RWPE1 (cell line): ENCODE data around the gene RUNX1.

Experiments
- CTCF ChIA-PET: fragments of 350-600 bp; sonication (Branson Sonifier 250); formaldehyde crosslinking; extraction: SDS; loops from one replicate; lab custom pipeline; 2021; lab: Yijun Ruan, JAX
- POLR2A ChIA-PET: fragments of 400-600 bp; formaldehyde crosslinking; extraction: SDS; loops from one replicate; lab custom pipeline; 2020; ENCODE audit warnings: antibody characterized with exemption; ENCODE audit not compliant: low non-redundant PET; lab: Yijun Ruan, JAX
- DNase-seq: peaks from one replicate; pipeline ENCODE4 v3.0.0; 2012; ENCODE audit warnings: low spot score
- H3K27ac ChIP-seq: fragments of 450-650 bp; 2 replicates; pipeline ENCODE4 v1.5.1; 2017
- CTCF ChIP-seq: fragments of 450-650 bp; conservative IDR thresholded peaks from 2 replicates; pipeline ENCODE4 v1.5.1; 2017; ENCODE audit warnings: low read depth, mild to moderate bottlenecking

RUNX1 gene

DNA sequence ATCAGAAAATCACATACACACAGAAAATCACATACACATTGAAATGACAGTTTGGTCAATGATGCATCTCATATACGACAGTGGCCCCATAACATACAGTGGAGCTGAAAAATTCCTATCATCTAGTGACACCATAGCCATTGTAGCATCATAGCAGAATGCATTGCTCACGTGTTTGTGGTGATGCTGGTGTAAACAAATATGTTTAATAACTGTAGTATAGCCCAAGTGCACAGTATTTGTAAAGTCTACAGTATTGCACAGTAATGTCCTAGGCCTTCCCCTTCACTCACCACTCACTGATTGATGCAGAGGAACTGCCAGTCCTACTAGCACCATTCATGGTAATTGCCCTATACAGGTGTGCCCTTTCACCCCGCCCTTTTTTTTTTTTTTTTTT, 30.1 kb upstream of the RUNX1 start:
- POLR2A ChIA-PET = no interaction called here
- CTCF ChIA-PET = no interaction called here
- no peak for DNase-seq
- H3K27ac ChIP-seq = no peak overlapping the region
- TF ChIP-seq CTCF = no peak

GRCh38 chr21:35077975-35078374, 28.9 kb upstream of the RUNX1 start:
- DNase-seq = no peak
- no peak for TF ChIP-seq CTCF
- no peak overlapping the region for H3K27ac ChIP-seq
- ChIA-PET CTCF (no interaction called here), POLR2A (no interaction called here)

DNA sequence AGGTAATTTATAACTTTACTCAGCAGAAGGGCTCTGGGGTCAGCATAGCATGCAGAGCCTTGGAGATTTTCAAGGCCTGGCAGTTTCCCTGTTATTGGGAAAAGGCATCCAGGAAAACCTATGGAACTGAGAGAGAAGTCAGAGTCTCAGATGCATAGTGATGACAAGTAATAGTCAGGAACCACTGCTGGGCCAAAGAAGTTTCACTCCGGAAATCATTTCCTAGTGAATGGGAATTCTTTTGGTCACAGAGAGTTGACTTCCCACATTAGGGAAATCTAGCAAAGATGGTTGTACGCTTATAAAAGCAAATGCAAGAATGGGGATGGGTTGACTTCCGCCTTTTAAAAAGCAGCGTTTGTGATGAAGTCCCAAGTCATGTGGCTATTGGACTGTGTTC, 28.4 kb upstream of the RUNX1 start:
- CTCF ChIA-PET = no interaction called here
- TF ChIP-seq CTCF = no peak
- no peak for DNase-seq
- H3K27ac ChIP-seq = no peak overlapping the region
- POLR2A ChIA-PET = no interaction called here

DNA sequence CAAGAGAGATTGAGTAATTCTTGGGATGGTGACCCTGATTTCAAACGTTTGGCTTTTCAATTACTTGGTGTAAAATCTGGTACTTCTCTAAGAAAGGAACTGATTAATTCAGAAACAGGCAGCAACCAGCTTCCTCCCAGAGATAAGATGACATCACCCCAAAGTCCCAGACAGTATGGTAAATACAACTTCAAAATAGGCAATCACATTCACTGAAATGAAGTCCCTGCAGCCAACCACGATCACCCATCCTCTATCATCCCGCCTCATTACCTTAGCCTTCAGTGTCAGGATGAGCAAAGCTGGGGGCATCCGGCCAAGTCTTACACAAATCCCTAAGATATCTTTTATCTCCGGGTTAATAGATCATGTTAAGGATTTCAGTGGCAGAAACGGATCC, 26.4 kb upstream of the RUNX1 start:
- DNase-seq = peak; percentile 32
- CTCF ChIA-PET = interaction anchor here (0.6 kb wide), 1 partner anchor 24 kb away, joined by 4 read pairs; no protein-coding TSS in a partner anchor
- POLR2A ChIA-PET = no interaction called here

GRCh38 chr21:35072960-35073359, 23.9 kb upstream of the RUNX1 start:
- no peak for TF ChIP-seq CTCF
- POLR2A ChIA-PET = no interaction called here
- no peak for DNase-seq
- no peak overlapping the region for H3K27ac ChIP-seq
- CTCF ChIA-PET = no interaction called here

More for the DNA sequence above, 26.4 kb upstream of the RUNX1 start:
- TF ChIP-seq CTCF = no peak
- no peak overlapping the region for H3K27ac ChIP-seq

- ChIA-PET CTCF (no interaction called here), POLR2A (no interaction called here)
- no peak for DNase-seq
- H3K27ac ChIP-seq = no peak overlapping the region
- TF ChIP-seq CTCF = no peak
Measured at GRCh38 chr21:35072557-35072956, 23.5 kb upstream of the RUNX1 start.

- ChIA-PET CTCF (no interaction called here), POLR2A (no interaction called here)
- no peak overlapping the region for H3K27ac ChIP-seq
- no peak for DNase-seq
- TF ChIP-seq CTCF = no peak
Measured at GRCh38 chr21:35071347-35071746, 22.2 kb upstream of the RUNX1 start.
